D341Med (cell line): Measurements from ENCODE around the gene TRAF6.

Experiments
- DNase-seq: peaks from one replicate; pipeline ENCODE4 v3.0.0; 2012; ENCODE audit warnings: low spot score

The TRAF6 gene

DNA sequence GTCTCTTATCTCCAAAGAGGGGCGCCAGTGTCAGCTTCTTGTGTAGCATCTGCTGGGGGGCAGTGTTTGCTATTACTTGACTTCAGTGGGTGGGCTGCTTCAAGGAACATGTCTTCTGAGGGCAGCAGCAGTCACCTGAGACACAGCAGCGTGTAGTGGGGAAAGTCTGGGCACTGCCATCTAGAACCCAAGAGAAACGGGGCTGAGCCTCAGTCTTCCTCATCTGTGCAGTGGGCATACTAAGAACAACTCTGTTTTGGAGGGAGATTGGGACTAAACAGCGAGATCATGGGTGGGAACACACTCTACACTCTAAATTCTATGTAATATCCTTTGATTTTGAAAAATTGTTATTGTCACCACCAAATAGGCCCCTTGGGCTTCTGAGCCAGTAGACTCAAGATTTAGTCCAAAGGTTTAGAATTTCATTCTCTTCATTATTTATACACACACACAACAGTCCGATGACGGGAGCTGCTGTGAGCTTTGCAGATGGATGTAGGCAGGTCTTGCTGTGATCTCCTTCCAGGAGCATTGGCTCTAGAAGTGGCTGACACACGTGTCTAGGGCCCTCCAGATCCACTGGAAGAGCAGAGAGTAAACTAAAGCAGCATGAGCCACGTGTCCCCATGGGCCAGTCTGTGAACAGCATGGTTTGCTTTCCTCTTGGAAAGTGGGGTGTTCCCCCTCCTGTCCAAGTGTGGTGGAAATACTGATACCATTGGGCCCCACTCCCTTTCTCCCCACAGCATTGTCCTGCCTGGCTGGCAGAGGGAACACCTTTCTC lies 51.8 kb downstream of the TRAF6 start:
- no peak for DNase-seq

GRCh38 chr11:36456156-36456555 lies 53.9 kb downstream of the TRAF6 start:
- no peak for DNase-seq

DNA sequence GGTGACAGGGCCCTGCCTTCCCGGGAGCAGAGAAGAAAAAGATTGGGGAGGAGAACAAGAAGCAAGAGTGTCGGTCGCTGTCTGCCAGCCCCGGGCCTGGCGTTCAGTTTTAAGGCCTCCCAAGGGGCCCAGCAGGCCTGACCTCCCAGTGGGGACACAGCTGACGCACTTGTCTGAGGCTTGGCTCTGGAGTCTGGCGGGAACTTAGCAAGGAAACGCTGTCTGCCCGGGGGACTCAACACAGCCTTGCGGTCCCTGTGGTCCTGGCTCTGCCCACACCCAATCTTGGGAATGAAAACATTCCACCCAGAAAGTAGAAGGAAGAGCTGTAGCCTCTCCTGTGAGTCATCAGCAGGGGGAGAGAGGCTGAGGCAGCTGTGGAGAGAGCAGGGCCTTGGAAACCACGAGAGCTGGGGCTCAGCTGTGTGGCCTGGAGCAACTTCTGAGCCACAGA lies 54.4 kb downstream of the TRAF6 start:
- DNase-seq = no peak

DNA sequence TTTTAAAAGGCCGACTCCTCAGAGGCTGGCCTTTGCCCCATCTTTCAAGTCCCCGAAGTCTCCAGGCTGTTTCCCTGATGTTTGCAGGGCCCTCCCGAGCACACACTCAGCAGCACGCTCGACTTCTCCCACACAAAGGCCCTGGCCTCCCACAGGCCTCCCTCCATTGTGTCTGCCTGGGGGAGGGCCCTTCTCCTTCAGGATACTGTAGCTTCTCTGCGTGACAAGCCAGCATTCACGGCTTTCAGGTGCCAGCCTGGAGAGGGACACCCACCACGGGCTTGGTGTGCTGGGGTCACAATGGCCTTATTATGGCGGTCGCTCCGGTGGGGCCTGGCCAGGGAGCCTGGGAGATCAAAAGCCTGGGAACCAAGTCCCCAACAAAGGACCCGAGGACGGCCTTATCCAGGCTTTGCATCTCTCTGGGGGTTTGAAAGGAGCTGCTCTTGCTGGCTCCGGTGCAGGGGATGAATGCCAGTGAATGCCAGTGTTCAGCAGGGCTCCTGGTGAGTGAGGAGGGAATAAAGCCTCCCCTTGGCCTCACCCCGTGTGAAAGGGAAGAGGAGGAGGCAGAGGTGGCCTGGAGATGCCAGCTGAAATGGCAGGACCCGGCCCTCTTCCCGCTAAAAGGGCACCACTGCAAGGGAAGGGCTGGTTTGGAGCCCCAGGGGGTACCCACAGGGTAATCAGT lies 55.0 kb downstream of the TRAF6 start:
- peak; percentile 39 for DNase-seq

- DNase-seq = no peak
These were observed 55.5 kb downstream of the TRAF6 start for GRCh38 chr11:36454551-36454940.

- no peak for DNase-seq
These were observed 56.4 kb downstream of the TRAF6 start for GRCh38 chr11:36453678-36454077.

GRCh38 chr11:36452961-36453360 lies 57.1 kb downstream of the TRAF6 start:
- DNase-seq = no peak

- DNase-seq = no peak
These were observed 57.7 kb downstream of the TRAF6 start for GRCh38 chr11:36452236-36452940.

GRCh38 chr11:36451681-36452080 lies 58.4 kb downstream of the TRAF6 start:
- DNase-seq = no peak

- no peak for DNase-seq
These were observed 59.0 kb downstream of the TRAF6 start for GRCh38 chr11:36451045-36451444.

- DNase-seq = no peak
These were observed 59.9 kb downstream of the TRAF6 start for GRCh38 chr11:36450110-36450572.

DNA sequence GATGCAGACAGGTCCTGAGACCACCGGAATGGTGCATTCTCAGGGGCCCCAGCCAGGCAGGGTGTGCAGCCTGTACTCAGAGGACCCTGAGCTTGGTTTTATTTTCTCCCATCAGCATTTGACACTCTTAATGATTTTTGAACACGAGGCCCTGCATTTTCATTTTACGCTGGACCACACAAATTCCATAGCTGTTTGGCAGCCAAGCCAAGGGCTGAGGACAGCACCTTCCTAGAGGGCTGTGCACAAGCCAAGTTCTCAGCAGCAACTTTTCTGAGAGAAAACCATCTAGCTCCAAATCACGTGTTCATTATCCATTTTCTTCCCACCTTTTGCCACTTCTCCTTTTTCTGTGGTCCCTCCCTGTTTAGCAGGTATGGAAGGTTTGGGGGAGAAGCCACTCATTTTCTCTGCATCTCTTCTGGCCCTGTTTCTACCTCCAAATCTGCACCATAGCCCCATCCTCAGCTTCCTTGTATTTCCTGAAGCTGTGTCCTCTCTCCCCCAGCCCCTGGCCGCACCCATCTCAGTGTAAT lies 60.4 kb downstream of the TRAF6 start:
- no peak for DNase-seq

DNA sequence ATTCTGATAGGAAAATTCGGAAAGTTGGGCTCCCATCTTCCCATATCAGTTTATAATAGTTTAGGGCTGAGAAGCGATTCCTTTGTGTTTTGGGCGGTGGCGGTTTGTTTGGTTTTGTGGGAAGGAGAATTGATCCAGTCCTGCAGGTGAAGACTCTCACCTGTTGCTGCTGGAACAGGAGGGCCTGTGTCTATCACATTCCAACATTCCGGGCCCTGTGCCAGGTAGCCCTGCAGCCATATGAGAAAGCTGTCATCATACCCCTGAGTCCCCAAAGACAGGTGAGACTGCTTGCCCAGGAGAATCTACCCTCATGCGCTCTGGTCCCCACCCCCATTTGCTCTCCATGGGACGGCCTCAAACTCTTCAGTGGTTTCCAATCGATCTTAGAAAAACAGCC lies 62.1 kb downstream of the TRAF6 start:
- DNase-seq = no peak

DNA sequence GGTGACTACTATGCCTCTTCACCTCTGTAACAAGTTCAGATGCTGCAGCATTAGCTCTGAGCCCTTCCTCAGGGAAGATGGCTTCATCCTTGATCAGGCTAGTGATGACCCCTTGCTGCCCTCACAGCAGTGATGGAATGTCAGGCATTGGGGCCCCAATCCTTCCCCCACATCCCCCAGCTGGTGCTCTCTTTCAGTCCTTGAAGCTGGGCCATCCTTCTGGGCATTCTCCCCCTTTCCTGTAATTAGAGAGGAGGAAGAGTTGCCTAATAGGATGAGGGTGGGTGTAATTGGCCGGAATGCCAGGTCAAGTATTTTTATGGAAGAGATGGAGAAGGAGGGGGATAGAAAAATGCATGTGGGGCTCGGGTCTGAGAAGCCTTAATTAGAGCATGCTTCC lies 62.6 kb downstream of the TRAF6 start:
- DNase-seq = no peak

DNA sequence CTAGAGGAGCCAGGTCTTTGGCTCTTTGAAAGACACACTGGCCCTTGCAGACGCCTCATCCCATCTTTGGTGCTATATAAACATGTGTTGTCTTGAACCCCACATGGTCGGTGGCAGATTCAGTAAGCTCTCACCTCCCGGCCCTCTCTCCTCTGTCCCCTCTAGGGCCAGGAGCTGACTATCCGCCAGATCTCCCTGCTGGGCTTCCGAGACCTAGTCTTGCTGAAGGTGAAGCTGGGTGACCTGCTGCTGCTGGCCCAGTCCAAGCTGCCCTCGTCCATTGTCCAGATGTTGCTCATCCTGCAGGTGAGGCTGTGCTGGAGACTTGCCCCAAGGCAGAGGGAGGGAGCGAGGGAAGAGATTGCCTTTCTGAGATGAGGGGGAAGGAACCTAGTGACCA lies 63.9 kb downstream of the TRAF6 start:
- DNase-seq = no peak

DNA sequence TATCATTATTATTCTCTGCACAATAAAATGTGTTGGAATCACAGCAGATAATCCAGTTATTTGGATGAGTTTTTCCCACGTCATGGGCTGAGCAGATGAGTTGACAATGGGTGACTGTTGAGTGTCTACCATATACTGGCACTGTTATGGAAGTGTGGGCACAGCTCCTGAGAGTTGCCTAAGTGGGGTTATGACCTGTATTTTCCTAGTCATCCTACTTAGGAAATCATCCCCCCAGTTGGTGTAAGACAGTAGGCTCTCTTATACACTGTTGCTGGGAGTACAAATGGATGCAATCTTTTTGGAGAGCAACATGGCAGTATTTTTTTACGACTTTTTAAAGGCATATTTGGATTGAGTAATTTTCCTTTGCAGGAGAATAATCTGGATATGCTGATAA lies 66.4 kb downstream of the TRAF6 start:
- DNase-seq = no peak

DNA sequence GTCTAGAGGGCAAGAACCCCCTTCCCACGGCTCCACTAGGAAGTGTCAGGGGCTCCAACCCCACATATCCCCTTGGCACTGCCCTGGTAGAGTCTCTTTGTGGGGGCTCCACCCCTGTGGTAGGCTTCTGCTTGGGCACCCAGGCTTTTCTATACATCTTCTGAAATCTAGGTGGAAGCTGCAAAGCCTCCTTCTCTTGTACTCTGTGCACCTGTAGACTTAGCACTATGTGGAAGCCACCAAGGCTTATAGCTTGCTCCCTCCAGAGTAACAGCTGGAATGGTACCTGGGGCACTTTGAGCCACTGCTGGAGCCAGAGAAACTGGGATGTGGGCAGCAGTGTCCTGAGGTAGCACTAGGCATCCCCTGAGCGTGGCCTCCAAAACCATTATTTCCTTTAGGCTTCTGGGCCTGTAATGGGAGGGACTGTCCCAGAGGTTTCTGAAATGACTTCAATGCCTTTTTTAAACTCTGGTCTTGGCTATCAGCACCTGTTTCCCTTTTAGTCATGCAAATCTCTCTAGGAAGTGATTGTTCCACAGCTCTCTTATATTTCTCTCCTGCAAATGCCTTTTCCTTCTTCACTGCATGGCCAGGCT lies 68.4 kb downstream of the TRAF6 start:
- DNase-seq = no peak

GRCh38 chr11:36438126-36438525 lies 71.9 kb downstream of the TRAF6 start:
- DNase-seq = no peak

GRCh38 chr11:36437413-36437812 lies 72.7 kb downstream of the TRAF6 start:
- DNase-seq = no peak
